Peyer's patch (tissue), 4 donors: ENCODE data around the gene TCEANC2. TPM values are rescaled to one million over a fixed set of nuclear protein-coding genes. Genes with fewer than 3 reads are reported as not detected.

Source experiments
- DNase-seq, 3 donors: peaks; one replicate each; pipeline ENCODE4 v3.0.0-alpha.2; 2017 to 2019
- H3K27ac ChIP-seq, 4 donors: fragments of 200-600 bp; sonication (generic); one replicate each; pipeline ENCODE4 v1.5.1; 2016 to 2019
- H3K27me3 ChIP-seq, 2 donors: fragments of 200-600 bp; sonication (generic); one replicate each; pipeline ENCODE4 v1.5.1; 2019
- H3K36me3 ChIP-seq, 3 donors: fragments of 200-600 bp; sonication (generic); one replicate each; pipeline ENCODE4 v1.5.1; 2016 to 2019
- H3K4me1 ChIP-seq, 4 donors: fragments of 200-600 bp; sonication (generic); one replicate each; pipeline ENCODE4 v1.5.1; 2016 to 2019
- H3K4me3 ChIP-seq, 4 donors: fragments of 200-600 bp; sonication (generic); 1 replicate in 3 of 4; 2 replicates in 1 of 4; pipeline ENCODE4 v1.5.1; 2016 to 2019; ENCODE audit warnings: mild to moderate bottlenecking in 1 of 4
- H3K9me3 ChIP-seq, 4 donors: fragments of 200-600 bp; sonication (generic); one replicate each; pipeline ENCODE4 v1.5.1; 2016 to 2019; ENCODE audit warnings: mild to moderate bottlenecking in 1 of 4
- POLR2A ChIP-seq, 2 donors: fragments of 450-650 bp; IDR thresholded peaks; one replicate each; pipeline ENCODE4 v1.5.1; 2017; ENCODE audit warnings: antibody characterized with exemption in 2 of 2, mild to moderate bottlenecking in 2 of 2, moderate library complexity in 2 of 2
- total RNA-seq, 4 donors: library from RNA; depleted of rRNA; stranded (reverse); fragments of >200 nt; gene quantifications; one replicate each; pipeline ENCODE4 v1.1.0, GENCODE V29; 2016
- TF ChIP-seq, protein P1 (sequence below), 6 experiments: fragments of 450-650 bp in 4 of 6; fragments of 200-600 bp in 2 of 6; sonication (generic) in 1 of 6; IDR thresholded peaks; one replicate each; pipeline ENCODE4 v1.5.1; 2017 to 2019; ENCODE audit warnings: antibody characterized with exemption in 6 of 6, mild to moderate bottlenecking in 3 of 6, moderate library complexity in 1 of 6

The TCEANC2 gene
- total RNA-seq, 4 donors from 2014 or later: 3.0 to 6.6 (median 5.3) TPM

DNA sequence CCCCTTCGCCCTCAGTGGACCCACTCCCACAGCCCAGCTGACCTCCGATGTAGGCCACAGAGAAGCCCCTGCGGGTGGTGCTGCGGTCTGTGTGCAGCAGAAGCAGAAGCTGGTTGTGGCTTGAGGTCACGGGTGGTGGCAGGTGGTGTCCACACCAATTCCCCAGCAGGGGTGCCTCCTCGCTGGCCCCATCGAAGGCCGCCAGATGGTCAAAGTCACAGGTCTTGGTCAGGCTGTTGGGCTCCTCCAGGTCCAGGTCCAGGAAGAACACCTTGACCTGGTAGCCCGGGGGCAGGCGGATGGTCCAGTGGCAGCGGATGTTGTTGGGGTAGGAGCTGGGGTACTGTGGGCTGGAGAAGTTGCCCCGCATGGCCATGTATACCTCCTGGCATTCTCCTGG, 86.3 kb downstream of the TCEANC2 start:
- Histone ChIP-seq H3K27ac (no peak overlapping the region), H3K9me3 (no peaks in the 10 kb centered on the region), H3K4me1 (no peaks in the 10 kb centered on the region), H3K27me3 (no peaks in the 10 kb centered on the region), H3K4me3 (no peak overlapping the region), H3K36me3 (no peaks in the 10 kb centered on the region)
- DNase-seq: no peak
- no peak for TF ChIP-seq POLR2A (IDR thresholded peaks at IDR 0.05)
- TF ChIP-seq, protein P1, sequence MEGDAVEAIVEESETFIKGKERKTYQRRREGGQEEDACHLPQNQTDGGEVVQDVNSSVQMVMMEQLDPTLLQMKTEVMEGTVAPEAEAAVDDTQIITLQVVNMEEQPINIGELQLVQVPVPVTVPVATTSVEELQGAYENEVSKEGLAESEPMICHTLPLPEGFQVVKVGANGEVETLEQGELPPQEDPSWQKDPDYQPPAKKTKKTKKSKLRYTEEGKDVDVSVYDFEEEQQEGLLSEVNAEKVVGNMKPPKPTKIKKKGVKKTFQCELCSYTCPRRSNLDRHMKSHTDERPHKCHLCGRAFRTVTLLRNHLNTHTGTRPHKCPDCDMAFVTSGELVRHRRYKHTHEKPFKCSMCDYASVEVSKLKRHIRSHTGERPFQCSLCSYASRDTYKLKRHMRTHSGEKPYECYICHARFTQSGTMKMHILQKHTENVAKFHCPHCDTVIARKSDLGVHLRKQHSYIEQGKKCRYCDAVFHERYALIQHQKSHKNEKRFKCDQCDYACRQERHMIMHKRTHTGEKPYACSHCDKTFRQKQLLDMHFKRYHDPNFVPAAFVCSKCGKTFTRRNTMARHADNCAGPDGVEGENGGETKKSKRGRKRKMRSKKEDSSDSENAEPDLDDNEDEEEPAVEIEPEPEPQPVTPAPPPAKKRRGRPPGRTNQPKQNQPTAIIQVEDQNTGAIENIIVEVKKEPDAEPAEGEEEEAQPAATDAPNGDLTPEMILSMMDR (IDR thresholded peaks at IDR 0.05): no peak

DNA sequence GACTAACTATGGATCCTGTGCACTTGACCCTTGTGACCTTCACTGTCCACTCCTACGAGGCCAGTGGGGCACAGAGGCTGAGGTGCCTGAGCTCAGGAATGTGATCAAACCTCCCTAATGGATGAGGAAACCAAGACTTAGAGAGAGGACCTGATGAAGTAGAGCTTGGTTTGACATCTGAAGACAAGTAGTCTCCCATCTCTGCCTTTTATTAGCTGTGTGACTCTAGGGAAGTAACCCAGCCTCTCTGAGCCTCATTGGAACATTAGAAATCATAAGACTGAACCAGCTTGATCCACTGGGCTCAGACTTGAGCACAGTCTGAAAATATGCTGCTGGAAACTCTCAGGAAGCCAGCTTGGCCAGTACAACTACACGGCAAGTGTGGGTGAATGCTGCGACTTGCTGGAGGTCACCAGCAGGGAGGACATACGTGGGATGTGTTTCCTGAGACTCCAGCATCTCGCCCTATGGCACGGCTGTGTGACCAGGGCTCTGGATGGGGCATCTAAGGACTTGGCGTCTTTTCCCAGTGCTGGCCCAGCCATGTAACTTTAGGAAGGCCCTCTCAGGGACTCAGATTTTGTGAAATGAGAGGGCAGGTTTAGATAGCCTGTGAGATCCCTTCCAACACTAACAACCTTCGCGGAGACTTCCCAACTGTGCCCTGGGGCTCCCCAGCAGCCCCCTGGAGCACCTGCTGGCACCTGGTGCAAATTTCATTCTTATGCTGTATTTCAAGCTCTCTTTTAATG, 88.9 kb downstream of the TCEANC2 start:
- Histone ChIP-seq H3K4me3 (no peak overlapping the region), H3K4me1 (no peaks in the 10 kb centered on the region), H3K9me3 (no peaks in the 10 kb centered on the region), H3K36me3 (no peaks in the 10 kb centered on the region), H3K27ac (no peak overlapping the region), H3K27me3 (no peaks in the 10 kb centered on the region)
- no peak for DNase-seq
- no peak for TF ChIP-seq POLR2A (IDR thresholded peaks at IDR 0.05)
- TF ChIP-seq, protein P1 (IDR thresholded peaks at IDR 0.05): no peak

DNA sequence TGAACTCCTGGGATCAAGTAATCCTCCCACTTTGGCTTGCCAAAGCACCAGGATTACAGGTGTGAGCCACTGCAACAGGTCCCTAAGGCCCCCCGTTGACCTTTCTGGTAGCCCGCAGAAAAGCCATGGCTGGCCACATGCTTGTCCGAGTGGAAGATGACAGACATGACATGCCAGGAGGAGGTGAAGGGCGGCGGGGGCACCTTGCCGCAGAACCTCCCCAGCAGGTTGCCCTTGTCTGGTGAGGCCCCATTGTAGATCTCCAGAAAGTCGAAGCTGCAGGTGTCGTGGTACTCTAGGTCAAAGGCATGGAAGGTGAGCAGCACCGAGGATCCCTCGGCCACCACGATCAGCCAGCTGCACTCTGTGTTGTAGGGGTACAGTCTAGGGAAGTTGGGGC, 91.0 kb downstream of the TCEANC2 start:
- DNase-seq: no peak
- Histone ChIP-seq H3K27ac (no peak overlapping the region), H3K36me3 (no peaks in the 10 kb centered on the region), H3K4me1 (no peaks in the 10 kb centered on the region), H3K4me3 (no peak overlapping the region), H3K27me3 (no peaks in the 10 kb centered on the region), H3K9me3 (no peaks in the 10 kb centered on the region)
- no peak for TF ChIP-seq POLR2A (IDR thresholded peaks at IDR 0.05)
- TF ChIP-seq, protein P1 (IDR thresholded peaks at IDR 0.05): no peak

DNA sequence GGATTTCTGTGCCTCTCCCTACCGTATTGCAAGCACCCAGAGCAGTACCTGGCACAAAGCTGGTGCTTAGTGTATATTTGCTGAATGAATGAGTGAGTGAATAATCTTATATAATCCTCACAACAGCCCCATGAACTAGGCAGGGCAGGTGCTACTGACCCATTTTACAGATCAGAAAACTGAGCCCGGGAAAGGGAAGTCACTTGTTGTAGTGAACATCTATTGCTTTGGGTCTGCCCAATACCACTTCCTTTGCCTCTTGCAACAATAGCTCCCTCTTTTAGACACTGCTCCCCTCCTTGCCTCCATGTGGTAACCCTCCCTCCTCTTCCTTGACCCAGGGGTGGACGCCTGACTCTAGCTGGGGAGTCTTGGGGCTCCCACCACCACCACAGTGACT, 96.3 kb downstream of the TCEANC2 start:
- Histone ChIP-seq H3K4me3 (no peak overlapping the region), H3K36me3 (no peaks in the 10 kb centered on the region), H3K27ac (no peak overlapping the region), H3K9me3 (no peaks in the 10 kb centered on the region), H3K27me3 (no peaks in the 10 kb centered on the region), H3K4me1 (peaks cover 0 to 6% (median 0%) of the 10 kb centered on the region in 4 donors)
- no peak for TF ChIP-seq POLR2A (IDR thresholded peaks at IDR 0.05)
- TF ChIP-seq, protein P1 (IDR thresholded peaks at IDR 0.05): no peak
- DNase-seq: no peak

DNA sequence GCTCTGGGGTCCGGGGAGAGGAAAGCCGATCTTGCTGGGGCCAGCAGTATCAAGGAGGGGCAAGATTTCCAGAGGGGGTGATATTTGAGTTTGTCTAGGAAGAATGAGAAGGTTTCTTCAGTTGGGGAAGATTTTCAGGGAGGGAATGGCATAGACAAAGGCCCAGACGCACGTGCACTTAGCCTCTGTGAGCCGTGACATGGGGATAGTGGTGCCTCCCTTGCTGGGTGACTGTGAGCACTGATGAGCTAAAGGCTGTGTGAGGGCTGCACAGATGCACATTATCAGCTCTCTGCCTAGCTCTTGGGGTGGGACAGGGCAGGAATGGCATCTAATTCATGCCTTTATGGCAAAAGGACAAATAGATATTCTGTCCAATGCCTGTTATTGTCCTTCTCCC, 97.6 kb downstream of the TCEANC2 start:
- DNase-seq: no peak
- Histone ChIP-seq H3K9me3 (no peaks in the 10 kb centered on the region), H3K4me1 (peaks cover 0 to 6% (median 0%) of the 10 kb centered on the region in 4 donors), H3K4me3 (no peak overlapping the region), H3K27ac (no peak overlapping the region), H3K36me3 (no peaks in the 10 kb centered on the region), H3K27me3 (no peaks in the 10 kb centered on the region)
- TF ChIP-seq, protein P1 (IDR thresholded peaks at IDR 0.05): no peak
- TF ChIP-seq POLR2A (IDR thresholded peaks at IDR 0.05): no peak
